GM06990 (cell line): ENCODE measurements around the gene PYGO2.

Source experiments
- DNase-seq: peaks from one replicate; pipeline ENCODE4 v3.0.0-alpha.2; 2011; ENCODE audit not compliant: insufficient read length; ENCODE audit errors: extremely low read depth
- H3K27me3 ChIP-seq: replicated peaks from 2 replicates; pipeline ENCODE4 v1.6.0; 2011; ENCODE audit warnings: low read length; ENCODE audit not compliant: control insufficient read depth, insufficient read depth
- H3K36me3 ChIP-seq: 2 replicates; pipeline ENCODE4 v1.5.1; 2011; ENCODE audit warnings: low read length; ENCODE audit not compliant: control insufficient read depth, insufficient read depth
- H3K4me3 ChIP-seq: replicated peaks from 2 replicates; pipeline ENCODE4 v1.5.1; 2011; ENCODE audit warnings: low read depth, mild to moderate bottlenecking, control low read depth, low read length
- CTCF ChIP-seq: IDR thresholded peaks from 2 replicates; pipeline ENCODE4 v1.5.1; 2011; ENCODE audit warnings: low read length, control low read depth, mild to moderate bottlenecking, inconsistent platforms; ENCODE audit not compliant: insufficient read depth, poor library complexity, severe bottlenecking

The PYGO2 gene

DNA sequence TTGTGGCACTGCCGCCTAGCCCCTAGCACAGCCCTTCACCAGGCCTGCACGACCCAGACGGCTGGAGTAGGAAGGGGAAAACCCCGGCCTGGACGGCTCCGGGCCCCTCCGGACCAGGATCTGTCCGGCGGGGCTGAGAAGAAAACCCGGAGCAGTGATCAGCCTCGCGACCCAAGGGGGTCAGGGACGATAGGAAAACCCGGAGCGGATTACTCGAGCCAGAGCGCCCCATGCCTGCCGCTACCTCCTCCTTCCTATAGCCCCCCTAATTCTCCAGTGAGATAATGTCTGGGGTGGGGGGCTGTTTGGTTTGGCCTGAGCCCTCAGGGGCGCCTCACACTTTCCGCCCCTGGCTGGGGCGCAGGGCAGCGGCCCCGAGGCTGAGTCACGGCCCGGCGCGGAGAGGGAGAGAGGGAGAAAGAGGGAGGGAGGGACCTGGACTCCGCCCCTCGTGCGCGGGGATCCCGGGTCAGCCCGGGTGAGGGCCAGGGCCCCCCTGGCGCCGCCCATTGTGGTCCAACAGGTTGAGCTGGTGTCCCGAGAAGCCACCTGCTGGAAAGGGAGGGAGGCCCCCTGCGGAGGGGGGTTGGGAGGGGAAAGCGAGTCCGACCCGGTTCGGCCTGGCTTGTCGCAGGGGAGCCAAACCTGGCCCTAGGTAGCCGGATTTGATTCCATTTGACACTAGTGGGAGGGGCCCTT lies 39.3 kb upstream of the PYGO2 start:
- no peak for TF ChIP-seq CTCF
- Histone ChIP-seq H3K36me3 (no peaks in the 10 kb centered on the region; the same call in 1 of the 2 replicates), H3K4me3 (peak overlapping the region; percentile 96), H3K27me3 (no peaks in the 10 kb centered on the region)
- peak; percentile 96 for DNase-seq

DNA sequence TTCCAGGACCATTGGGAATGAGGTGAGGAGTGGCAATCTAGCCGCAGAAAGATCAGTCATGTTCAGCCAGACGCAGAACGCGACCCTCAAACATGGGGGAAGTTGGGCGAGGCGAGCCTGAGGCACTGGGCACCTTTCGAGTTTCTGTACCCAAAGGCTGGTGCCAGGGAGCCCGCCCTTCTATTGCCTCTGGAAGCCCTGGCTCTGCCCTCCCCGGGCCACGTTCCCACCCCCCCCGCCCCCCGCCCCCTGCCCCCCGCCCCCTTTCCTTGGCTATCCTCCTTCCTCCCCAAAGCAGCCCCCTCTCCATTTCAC lies 38.8 kb upstream of the PYGO2 start:
- Histone ChIP-seq H3K36me3 (no peaks in the 10 kb centered on the region; the same call in 1 of the 2 replicates), H3K4me3 (peak overlapping the region; percentile 96), H3K27me3 (no peaks in the 10 kb centered on the region)
- no peak for TF ChIP-seq CTCF
- no peak for DNase-seq

DNA sequence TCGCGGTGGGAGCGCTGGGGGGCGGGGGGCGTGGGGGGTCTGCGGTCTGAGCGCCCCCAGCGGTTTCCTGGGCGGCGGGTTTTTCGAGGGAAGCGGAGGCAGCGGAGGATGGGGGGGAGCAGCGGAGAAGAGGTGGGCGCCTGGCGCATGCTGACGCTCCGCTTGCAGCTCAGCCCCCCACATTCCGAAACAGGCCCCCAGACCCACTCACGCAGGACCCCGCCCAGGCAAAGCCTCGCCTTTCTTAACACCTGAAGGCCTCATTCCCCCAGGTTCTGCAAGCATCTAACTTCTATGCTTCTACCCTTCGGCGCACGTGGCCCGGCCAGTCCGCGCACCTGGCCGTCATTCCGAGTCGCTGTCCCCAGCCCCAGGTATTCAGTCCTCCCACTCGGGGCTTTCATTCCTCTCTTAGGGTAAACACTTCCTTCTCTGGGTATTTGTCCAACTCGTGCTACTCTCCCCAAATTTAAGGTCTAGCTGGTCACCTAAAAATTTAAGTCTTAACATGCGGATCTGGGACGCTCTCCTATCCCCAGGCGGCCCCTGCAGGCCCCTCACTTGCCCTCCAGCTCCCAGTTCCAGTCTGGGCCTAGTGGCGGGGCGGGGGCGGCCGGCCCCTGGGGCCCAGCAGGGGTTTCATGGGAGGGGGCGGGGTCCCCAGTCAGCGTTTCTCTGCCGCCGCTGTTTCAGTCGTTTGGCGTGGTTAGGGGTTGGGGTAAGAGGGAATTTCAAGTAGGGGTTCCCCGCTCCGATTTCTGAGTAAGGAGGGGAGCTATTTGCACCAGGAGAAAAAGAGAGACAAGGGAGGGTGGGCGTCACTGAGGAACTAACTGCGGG lies 38.2 kb upstream of the PYGO2 start:
- TF ChIP-seq CTCF = no peak
- H3K4me3 ChIP-seq = peak overlapping the region; percentile 96
- no peaks in the 10 kb centered on the region for H3K36me3 ChIP-seq
- peak; percentile 83 for DNase-seq
- no peaks in the 10 kb centered on the region for H3K27me3 ChIP-seq

DNA sequence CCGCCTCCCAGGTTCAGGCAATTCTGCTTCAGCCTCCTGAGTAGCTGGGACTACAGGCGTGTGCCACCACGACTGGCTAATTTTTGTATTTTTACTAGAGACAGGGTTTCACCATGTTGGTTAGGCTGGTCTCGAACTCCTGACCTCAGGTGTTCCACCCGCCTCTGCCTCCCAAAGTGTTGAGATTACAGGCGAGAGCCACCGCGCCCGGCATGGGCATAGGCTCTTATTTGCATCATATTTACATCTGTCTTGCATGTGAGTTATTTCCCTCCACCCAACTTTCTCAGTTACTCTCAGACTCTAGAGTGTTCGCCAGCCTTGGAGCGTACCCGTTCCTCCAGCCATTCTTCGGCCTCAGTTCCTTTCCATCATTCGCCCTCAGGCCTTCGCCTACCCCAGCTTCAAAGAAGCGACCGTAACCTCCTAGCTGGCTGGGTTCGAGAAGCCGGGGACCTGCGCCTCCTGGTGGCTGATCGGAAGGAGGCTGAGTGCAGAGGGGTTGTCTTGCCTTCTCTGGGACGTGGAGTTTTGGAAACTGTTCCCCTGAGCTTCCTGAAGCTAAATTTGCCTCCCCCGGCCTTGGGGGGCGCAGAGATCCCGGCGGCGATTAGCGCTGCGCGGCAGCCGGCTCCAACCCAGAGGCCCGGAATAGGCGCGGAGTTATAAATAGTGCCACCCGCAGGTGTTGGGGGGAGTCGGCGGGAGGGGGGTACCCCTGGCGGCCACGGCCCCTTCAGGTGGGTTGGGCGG lies 37.4 kb upstream of the PYGO2 start:
- TF ChIP-seq CTCF = peak; percentile 96
- H3K36me3 ChIP-seq = no peaks in the 10 kb centered on the region; the same call in 1 of the 2 replicates
- peak; percentile 85 for DNase-seq
- H3K4me3 ChIP-seq = peak overlapping the region; percentile 96
- H3K27me3 ChIP-seq = no peaks in the 10 kb centered on the region

- TF ChIP-seq CTCF = peak; percentile 33
- H3K36me3 ChIP-seq = no peaks in the 10 kb centered on the region; the same call in 1 of the 2 replicates
- DNase-seq = no peak
- no peaks in the 10 kb centered on the region for H3K27me3 ChIP-seq
- peak overlapping the region; percentile 96; the same call in 1 of the 2 replicates for H3K4me3 ChIP-seq
Measured at GRCh38 chr1:154998201-154998780, 36.7 kb upstream of the PYGO2 start.
